ENCODE results near the gene FAM111B.
A peak's percentile ranks its signal among the peaks of the same experiment; 100 is the strongest.
"Not testable (repeated sequence)": the region's sequence is repeated elsewhere in the genome, so short reads cannot be mapped to it uniquely, and the experiment has no call there.

Gene FAM111B

DNA sequence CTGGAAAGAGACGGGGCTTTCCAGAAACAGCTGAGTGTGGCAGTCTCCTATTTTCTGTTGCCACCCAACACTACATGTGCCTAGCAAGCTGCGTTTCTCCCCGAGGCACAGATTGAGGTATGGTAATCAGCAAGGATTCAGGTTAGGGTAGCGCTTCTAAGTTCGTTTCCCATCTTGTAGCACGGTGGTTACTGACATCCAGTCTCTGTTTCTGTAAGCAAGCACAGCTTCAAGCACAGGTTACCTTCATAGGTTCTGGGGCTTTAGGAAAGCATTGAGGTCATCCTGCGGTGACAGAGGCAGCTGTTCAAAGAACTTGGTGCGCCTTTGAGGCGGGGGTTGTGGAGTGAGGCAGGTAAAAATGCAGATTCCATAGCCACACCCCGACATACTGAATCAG, 684 bp downstream of the FAM111B start:
- DNase-seq = not testable (repeated sequence)

- DNase-seq = no peak
These were observed 5.5 kb downstream of the FAM111B start for GRCh38 chr11:59112494-59112893.

DNA sequence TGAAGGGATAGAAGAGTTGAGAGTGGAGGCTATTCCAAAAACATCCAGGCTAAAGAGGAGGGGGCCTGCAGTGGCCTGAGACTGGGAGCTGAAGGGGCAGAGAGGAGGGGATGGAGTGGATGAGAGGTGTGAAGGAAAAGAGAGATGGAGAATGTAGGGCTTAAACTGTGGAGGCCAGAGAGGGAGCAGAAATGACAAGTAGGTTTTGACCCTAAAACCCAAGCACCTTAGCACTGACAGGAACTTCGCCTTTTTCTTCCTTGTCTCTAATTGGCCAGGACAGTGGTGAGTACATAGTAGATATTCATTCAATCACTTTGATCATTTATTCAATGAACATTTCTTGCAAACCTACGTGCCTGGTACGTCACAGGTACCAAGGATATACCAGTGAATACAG, 7.3 kb downstream of the FAM111B start:
- DNase-seq = no peak

GRCh38 chr11:59115553-59115952, 8.5 kb downstream of the FAM111B start:
- no peak for DNase-seq

DNA sequence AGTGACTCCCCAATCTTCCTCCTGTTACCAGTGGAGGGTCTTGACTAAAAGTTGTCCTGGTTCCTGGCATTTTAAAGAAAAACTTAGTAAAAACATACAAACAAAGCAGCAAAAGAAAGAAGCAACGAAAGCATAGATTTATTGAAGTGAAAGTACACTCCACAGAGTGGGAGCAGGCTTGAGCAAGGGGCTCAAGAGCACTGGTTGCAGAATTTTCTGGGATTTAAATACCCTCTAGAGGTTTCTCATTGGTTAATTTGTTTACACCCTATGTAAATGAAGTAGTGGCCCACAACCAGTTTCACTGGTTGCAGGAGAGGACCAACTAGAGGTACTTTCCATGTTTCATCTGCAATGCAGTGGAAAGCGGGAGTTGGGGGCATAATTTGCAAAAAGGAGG, 10.7 kb downstream of the FAM111B start:
- DNase-seq = no peak

GRCh38 chr11:59119826-59120225, 12.8 kb downstream of the FAM111B start:
- DNase-seq = no peak

- peak; percentile 84 for DNase-seq
These were observed 28.8 kb downstream of the FAM111B start for GRCh38 chr11:59135648-59136461.

GRCh38 chr11:59136551-59136950, 29.5 kb downstream of the FAM111B start:
- DNase-seq = not testable (repeated sequence)

DNA sequence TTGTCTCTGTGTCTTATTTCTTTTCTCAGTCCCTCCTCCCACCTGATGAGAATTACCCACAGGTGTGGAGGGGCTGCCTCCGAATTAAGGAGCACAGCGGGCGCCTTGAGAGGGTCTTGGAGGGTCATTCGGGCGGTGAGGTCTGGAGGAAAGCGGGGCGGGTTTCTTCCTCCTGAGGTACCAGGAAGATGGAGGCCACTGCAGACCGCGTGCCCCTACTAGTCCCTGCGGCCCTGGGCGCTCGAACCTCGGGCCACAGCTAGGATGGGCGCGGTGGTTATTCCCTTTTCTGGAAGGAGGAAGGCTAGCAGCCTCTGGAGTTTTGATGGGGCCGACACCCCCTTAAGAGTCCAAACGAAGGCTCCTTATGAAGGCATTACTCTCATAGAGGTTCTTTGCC, 30.2 kb downstream of the FAM111B start:
- no peak for DNase-seq

DNA sequence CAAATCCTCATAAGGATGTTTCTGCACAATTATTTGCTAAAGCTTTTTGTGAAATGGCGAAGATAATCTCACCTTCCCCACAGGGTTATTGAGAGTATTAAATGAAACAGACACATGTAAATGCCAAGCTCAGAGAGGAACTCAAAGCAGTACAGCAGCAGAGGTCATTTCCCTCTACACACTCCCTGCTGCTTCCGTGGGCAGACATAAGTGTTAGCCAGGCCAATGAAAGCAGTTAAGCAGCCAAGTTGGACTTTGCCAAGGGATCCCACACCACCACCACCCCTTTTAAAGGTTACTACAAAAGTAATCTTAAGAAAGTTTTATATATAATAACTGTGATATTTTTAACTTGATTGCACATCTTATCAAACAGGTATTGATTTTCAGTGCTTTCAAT, 31.6 kb downstream of the FAM111B start:
- DNase-seq = no peak

DNA sequence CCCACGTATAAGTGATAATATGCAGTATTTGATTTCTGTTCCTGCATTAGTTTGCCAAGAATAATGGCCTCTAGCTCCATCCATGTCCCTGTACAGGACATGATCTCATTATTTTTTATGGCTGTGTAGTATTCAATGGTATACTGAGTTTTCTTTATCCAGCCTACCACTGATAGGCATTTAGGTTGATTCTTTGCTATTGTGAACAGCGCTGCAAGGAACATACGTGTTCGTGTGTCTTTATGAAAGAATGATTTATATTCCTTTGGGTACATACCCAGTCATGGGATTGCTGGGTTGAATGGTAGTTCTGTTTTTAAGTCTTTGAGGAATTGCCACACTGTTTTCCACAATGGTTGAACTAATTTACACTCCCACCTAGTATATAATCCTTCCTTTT, 34.2 kb downstream of the FAM111B start:
- DNase-seq = no peak

GRCh38 chr11:59141673-59142460, 34.8 kb downstream of the FAM111B start:
- no peak for DNase-seq

GRCh38 chr11:59142530-59143507, 35.8 kb downstream of the FAM111B start, which contains the start of gene FAM111A:
TSS of gene FAM111A (plus strand) at chr11:59142856. CDS start at chr11:59148873, 6,017 bp downstream.
- peak; percentile 85 for DNase-seq

DNA sequence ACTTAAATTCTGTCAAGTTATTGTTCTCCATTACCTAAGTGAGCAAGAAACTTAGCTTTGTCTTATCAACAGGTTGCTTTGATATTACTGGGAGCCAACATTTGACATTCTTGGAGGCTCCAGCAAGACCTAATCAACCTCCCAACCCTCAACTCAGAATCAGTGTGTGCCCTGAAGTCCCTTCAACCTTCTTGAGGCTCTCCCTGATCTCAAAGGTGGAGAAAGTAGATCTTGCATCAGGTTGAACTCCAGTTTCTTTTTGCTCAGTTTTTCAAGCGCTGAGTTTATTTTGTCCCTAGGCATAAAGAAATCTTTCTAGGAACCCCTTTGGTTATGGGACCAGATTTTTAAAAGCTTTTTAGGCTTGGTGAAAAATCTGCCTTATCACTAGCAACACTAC, 37.1 kb downstream of the FAM111B start:
- DNase-seq = no peak

GRCh38 chr11:59144579-59145345, 37.7 kb downstream of the FAM111B start:
- peak; percentile 76 for DNase-seq

GRCh38 chr11:59145534-59145933, 38.5 kb downstream of the FAM111B start:
- no peak for DNase-seq

GRCh38 chr11:59151761-59152160, 44.7 kb downstream of the FAM111B start:
- no peak for DNase-seq

- DNase-seq = no peak
These were observed 45.4 kb downstream of the FAM111B start for GRCh38 chr11:59152312-59152951.

GRCh38 chr11:59154610-59155009, 47.6 kb downstream of the FAM111B start:
- DNase-seq = no peak

- no peak for DNase-seq
These were observed 50.4 kb downstream of the FAM111B start for GRCh38 chr11:59157433-59157832.

Measured in CD4-positive, alpha-beta T cell treated with Interleukin-15 for 1 hour (primary cell).